GM04503 (cell line): ENCODE results near the gene GJA1.
A peak's percentile ranks its signal among the peaks of the same experiment; 100 is the strongest.
"Not testable (repeated sequence)": the region's sequence is repeated elsewhere in the genome, so short reads cannot be mapped to it uniquely, and the experiment has no call there.

Source experiments
- DNase-seq: peaks from one replicate; pipeline ENCODE4 v3.0.0-alpha.2; 2012; ENCODE audit warnings: low read depth

The GJA1 gene

DNA sequence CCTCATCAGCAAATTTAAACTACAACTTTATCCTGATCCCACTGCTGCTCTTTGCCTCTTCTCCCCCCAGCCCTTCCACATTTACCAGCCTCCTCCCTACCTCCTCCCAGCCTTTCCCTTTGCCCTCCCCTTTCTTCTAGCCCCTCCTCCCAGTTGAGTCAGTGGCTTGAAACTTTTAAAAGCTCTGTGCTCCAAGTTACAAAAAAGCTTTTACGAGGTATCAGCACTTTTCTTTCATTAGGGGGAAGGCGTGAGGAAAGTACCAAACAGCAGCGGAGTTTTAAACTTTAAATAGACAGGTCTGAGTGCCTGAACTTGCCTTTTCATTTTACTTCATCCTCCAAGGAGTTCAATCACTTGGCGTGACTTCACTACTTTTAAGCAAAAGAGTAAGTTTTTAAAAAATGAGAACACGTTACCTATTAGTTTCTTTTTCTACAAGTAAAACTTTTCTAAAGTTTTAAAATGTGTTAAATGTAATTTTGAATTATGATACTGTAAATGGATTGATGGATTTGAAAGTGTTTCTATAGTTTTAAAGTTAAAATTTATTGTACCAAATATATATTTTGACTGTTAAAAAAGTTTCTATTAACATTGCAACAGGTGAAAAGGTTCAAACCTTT is at the start of gene GJA1:
GJA1 (plus strand) TSS at position 203 of the 626 bp plus-strand sequence. CDS start 11,202 bp downstream, outside the sequence.
- DNase-seq = peak; percentile 61

DNA sequence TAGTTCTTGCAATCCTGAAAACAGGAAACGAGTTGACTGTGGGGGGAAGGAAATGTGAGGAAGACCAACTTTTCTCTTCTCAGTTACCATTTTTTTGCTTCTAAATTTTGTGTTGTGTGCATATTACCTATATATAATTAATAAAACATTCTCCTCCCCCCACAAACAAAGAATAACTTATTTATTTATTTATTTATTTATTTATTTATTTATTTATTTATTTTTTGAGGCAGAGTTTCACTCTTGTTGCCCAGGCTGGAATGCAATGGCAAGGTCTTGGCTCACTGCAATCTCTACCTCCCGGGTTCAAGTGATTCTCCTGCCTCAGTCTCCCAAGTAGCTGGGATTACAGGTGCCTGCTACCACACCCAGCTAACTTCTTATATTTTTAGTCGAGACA is 48.9 kb upstream of the GJA1 start:
- DNase-seq = not testable (repeated sequence)

- no peak for DNase-seq
These were observed 46.0 kb upstream of the GJA1 start for GRCh38 chr6:121389419-121389818.

DNA sequence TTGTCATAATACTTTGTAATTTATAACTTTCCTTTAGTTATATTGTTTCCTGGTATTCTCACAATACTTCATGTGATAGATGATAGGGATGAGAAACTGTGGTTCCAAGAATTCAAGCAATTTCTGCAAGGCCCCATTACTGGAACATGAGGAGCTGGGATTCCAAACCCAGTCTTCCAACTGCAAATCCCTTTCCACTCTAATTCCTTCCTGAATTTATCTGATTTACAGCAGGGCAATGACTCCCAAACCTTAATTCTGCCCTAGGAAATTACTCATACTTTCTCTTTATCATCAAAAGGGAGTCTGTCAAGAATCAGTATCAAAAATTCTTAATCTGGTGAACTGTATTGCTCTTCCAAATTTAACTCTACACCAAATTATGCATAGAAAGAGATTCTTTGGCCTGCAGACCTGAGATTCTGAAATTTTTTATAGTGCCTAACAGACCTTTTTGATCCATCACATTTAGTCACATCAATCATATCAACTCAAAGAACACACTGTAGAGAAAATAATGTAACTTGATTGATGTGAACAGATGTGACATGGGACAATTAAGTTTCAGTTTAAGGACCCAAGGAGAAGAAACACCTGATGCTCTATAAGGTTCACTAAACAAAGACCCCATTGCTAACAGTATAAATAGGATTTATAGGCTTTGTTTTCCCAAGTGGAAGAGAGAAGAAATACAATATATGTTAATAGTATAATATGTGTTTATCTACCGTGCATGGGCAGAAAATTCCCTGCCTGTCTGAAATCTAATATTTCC is 41.5 kb upstream of the GJA1 start:
- DNase-seq = no peak

- no peak for DNase-seq
These were observed 39.7 kb upstream of the GJA1 start for GRCh38 chr6:121395736-121396135.

DNA sequence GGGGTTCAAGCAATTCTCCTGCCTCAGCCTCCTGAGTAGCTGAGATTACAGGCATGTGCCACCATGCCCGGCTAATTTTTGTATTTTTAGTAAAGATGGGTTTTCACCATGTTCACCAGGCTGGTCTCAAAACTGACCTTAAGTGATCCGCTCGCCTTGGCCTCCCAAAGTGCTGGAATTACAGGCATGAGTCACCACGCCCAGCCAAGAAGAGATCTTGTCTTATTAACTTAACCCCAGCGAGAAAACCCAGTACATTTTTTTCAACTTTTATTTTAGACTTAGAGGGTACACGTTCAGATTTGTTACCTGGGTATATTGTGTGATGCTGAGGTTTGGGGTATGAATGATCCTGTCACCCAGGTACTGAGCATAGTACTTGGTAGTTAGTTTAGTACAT is 38.3 kb upstream of the GJA1 start:
- not testable (repeated sequence) for DNase-seq

- no peak for DNase-seq
These were observed 37.3 kb upstream of the GJA1 start for GRCh38 chr6:121398127-121398526.

DNA sequence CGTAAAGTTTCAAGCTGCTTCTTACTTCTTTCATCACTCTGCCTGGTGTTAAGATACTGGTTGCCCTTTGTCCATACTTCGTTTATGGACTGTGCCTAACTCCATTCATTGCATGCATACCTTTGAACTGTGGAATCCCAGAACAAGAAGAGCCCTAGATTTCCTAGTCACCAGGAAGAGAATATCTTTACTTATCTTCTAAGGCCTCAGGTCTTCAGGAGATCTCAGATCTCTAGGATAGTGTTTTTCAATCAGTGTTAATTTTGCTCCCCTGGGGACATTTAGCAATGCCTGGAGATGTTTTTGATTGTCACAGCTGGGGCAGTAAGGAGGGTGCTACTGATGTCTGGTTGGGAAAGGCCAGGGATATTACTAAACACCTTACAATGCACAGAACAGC is 35.5 kb upstream of the GJA1 start:
- DNase-seq = no peak

- DNase-seq = no peak
These were observed 31.5 kb upstream of the GJA1 start for GRCh38 chr6:121403964-121404363.

DNA sequence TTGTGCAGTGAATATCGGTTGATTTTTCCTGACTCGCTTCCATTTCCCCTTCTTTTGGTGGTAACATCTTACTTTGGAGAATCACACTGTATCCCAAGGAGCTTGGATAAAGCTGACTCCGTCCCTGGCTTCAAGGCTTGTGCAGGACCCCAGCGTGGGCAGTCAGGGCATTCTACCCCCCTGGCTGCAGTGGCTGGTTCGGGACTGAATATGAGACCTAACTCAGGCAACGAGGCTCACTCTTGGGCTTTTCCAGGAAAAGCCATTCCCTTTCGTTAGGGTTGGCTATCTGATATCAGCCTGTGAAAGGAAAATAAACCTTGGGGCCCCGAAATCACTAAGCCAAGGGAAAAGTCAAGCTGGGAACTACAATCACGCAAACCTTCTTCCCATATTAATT is 30.1 kb upstream of the GJA1 start:
- no peak for DNase-seq

GRCh38 chr6:121408321-121408720 is 27.1 kb upstream of the GJA1 start:
- DNase-seq = no peak

DNA sequence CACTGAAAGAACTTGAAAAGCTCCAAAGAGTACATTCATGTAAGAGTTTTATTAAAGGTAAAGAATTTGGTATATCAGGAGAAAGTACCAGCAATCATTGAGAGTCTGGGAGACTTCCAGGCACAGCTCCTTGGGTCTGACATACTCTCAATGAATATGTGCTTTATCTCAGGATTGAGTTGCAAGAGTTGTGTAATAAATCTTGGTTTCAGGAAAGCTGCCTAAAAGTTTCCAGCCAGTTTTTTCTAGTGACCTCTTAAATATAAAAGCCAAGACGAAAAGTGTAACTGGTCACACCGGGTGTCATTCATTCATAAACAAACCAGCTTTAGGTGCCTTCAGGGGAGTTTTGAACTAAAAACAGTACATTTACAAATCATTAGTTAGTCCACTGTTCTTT is 21.6 kb upstream of the GJA1 start:
- no peak for DNase-seq

GRCh38 chr6:121418346-121418745 is 17.1 kb upstream of the GJA1 start:
- no peak for DNase-seq

DNA sequence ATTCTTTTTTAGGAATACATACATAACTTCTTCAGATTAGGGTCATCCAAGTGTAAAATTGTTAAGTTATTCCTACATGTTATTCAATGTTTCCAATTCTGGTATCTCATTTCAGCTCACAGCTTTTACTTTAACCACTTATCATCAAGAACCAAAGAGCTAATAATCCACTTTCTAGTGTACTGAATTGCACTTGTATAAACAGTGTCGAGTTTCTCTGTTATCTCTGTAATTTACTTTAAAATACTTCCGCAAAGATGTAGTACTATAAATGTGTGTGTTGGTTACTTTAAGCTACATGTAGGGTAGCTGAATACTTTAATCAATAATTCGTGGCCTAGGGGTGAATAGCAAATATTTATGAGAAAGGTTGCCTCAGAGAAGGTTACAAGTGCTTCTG is 8.8 kb upstream of the GJA1 start:
- no peak for DNase-seq

DNA sequence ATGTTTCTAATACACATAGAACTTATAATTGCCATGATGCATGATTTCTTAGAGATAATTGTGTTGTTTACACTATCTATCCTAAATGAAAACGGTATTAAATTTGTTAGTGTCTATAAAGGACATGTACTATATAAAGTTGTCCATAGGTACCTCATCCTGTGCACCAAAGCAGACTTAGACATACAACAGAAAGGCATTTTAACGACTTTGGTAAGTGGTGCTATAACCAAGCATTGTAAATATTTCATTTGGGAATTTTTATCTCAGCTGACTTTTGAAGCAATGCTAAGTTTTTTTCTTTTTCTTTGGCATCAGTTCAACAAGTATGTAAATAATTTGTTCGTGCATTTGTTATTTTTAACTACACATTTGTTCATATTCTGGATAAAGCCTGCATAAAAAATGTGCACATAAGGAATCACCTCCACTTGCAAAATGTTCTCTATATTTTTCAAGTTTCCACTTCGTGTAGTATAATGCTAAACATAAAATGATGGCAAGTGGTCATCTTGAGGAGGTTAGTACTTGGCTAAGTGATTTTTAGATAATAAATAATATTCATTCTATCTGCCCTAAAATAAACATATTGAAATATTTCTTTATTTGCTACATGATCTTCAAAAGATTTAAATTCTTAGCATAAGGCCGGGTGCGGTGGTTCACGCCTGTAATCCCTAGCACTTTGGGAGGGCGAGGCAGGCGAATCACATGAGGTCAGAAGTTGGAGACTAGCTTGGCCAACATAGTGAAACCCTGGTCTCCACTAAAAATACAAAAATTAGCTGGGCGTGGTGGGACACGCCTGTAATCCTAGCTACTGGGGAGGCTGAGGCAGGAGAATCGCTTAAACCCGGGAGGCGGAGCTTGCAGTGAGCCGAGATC is 6.3 kb upstream of the GJA1 start:
- DNase-seq = no peak

GRCh38 chr6:121430514-121431460 is 4.7 kb upstream of the GJA1 start:
- no peak for DNase-seq

DNA sequence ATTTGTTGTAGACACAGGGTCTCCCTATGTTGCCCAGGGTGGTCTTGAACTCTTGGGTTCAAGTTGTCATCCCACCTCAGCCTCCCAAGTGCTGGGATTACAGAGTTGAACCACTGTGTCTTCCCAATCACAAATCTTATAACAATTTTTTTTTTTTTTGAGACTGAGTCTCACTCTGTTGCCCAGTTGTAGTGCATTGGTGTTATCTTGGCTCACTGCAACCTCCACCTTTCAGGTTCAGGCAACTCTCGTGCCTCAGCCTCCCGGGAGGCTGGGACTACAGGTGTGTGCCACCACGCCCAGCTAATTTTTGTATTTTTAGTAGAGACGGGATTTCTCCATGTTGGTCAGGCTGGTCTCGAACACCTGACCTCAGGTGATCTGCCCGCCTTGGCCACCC is 3.7 kb upstream of the GJA1 start:
- DNase-seq = not testable (repeated sequence)

GRCh38 chr6:121434037-121434770 is 1.2 kb upstream of the GJA1 start:
- DNase-seq = no peak

- no peak for DNase-seq
These were observed 920 bp downstream of the GJA1 start for GRCh38 chr6:121436274-121436857.
